Measurements from ENCODE around the gene LONRF3.

GRCh38 chrX:119055687-119056086 is 81.3 kb downstream of the LONRF3 start:
- TF ChIP-seq CTCF (CRISPR knock-in tag; IDR thresholded peaks at IDR 0.05) (no peak), ZNF616 (CRISPR knock-in tag; IDR thresholded peaks at IDR 0.05; ENCODE audit: low read depth) (no peak), HNRNPL (IDR thresholded peaks at IDR 0.05; ENCODE audit: low read depth, low read length) (no peak), MTA1 (CRISPR knock-in tag; IDR thresholded peaks at IDR 0.05; ENCODE audit: borderline replicate concordance) (no peak), POLR2A (IDR thresholded peaks at IDR 0.05; ENCODE audit: insufficient read depth in 1 of 2, low read depth in 2 of 2, low read length in 2 of 2) (no peak), ZNF576 (CRISPR knock-in tag; IDR thresholded peaks at IDR 0.05) (no peak)

Measured in HepG2 (cell line).